Measurements from ENCODE around the gene FBXW5.

DNA sequence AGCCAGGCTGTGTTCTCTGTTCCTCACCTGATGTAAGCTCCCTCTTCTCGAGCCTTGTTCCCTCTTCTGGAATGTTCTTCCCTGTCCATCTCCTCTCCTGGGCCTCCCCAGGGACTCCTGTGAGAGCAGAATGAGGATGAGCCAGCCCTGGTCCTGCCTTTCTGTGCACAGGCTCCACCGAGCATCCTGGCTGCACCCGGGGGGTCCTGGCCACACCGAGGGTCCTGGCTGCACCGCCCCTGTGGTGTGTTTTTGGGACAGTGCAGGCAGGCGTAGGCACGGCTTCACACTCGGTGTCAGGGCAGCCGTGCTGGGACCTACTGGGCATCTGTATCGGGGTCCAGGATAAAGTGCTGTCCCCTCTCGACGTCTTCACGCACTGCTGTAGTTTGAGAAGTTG lies 17.8 kb downstream of the FBXW5 start:
- TF ChIP-seq EZH2 (IDR thresholded peaks at IDR 0.05; ENCODE audit: insufficient read depth, poor library complexity, severe bottlenecking) (no peak), EZH2phosphoT487 (IDR thresholded peaks at IDR 0.05; ENCODE audit: insufficient read depth, low read depth) (no peak)

Measured in GM23248 (cell line).